GM21717 (cell line): Measurements from ENCODE around the gene POLR2E.

Experiments used
- ATAC-seq: cut with Tn5 transposase; IDR thresholded peaks from one replicate; pipeline ENCODE4 v1.9.1; 2021; ENCODE audit warnings: mild to moderate bottlenecking, moderate library complexity; ENCODE audit not compliant: unreplicated experiment

POLR2E gene

GRCh38 chr19:1051791-1052190 lies 43.4 kb downstream of the POLR2E start:
- no peak for ATAC-seq

- no peak for ATAC-seq
Measured at GRCh38 chr19:1050989-1051788, 44.0 kb downstream of the POLR2E start.

- ATAC-seq: no peak
Measured at GRCh38 chr19:1049800-1050199, 45.4 kb downstream of the POLR2E start.

- ATAC-seq: no peak
Measured at GRCh38 chr19:1049106-1049505, 46.1 kb downstream of the POLR2E start.

GRCh38 chr19:1047696-1048147 lies 47.5 kb downstream of the POLR2E start:
- no peak for ATAC-seq

- ATAC-seq: no peak
Measured at GRCh38 chr19:1046836-1047695, 48.1 kb downstream of the POLR2E start.

GRCh38 chr19:1046117-1046626 lies 49.0 kb downstream of the POLR2E start:
- no peak for ATAC-seq

GRCh38 chr19:1045247-1045603 lies 50.0 kb downstream of the POLR2E start:
- no peak for ATAC-seq

- ATAC-seq: no peak
Measured at GRCh38 chr19:1042689-1043511, 52.3 kb downstream of the POLR2E start.

GRCh38 chr19:1041835-1042685 lies 53.1 kb downstream of the POLR2E start:
- ATAC-seq: no peak

- no peak for ATAC-seq
Measured at GRCh38 chr19:1041272-1041834, 53.8 kb downstream of the POLR2E start.

GRCh38 chr19:1040476-1041271 lies 54.5 kb downstream of the POLR2E start:
- ATAC-seq: peak; percentile 34

GRCh38 chr19:1039646-1040475 lies 55.3 kb downstream of the POLR2E start, which contains the start of gene ABCA7:
TSS of gene ABCA7 (plus strand) at chr19:1040107. CDS start at chr19:1041362, 1,255 bp downstream.
- peak; percentile 53 for ATAC-seq

GRCh38 chr19:1038978-1039645 lies 56.1 kb downstream of the POLR2E start:
- ATAC-seq: no peak

GRCh38 chr19:1037621-1038064 lies 57.5 kb downstream of the POLR2E start:
- ATAC-seq: no peak
